K562 (cell line): ENCODE measurements around the gene CFD. TPM values are rescaled to one million over a fixed set of nuclear protein-coding genes. Genes with fewer than 3 reads are reported as not detected.

Experiments used
- CHAMP1 ChIP-seq: fragments of 450-650 bp; IDR thresholded peaks from 2 replicates; pipeline ENCODE4 v1.6.1; 2016; ENCODE audit warnings: mild to moderate bottlenecking
- DACH1 ChIP-seq: fragments of 450-650 bp; IDR thresholded peaks from 2 replicates; pipeline ENCODE4 v1.6.1; 2018; ENCODE audit not compliant: partially characterized antibody
- DNMT1 ChIP-seq: fragments of 450-650 bp; IDR thresholded peaks from 2 replicates; pipeline ENCODE4 v1.6.1; 2016; ENCODE audit warnings: antibody characterized with exemption, mild to moderate bottlenecking
- HIVEP1 ChIP-seq: fragments of 250-450 bp; sonication (Bioruptor Pico); IDR thresholded peaks from 2 replicates; pipeline ENCODE4 v1.4.0; 2020; ENCODE audit warnings: mild to moderate bottlenecking
- HMG20A ChIP-seq: fragments of 450-650 bp; formaldehyde crosslinking; conservative IDR thresholded peaks from 2 replicates; pipeline ENCODE4 v1.4.0; 2020; ENCODE audit warnings: mild to moderate bottlenecking, mixed read lengths
- HNRNPK ChIP-seq: fragments of 200-400 bp; formaldehyde crosslinking; IDR thresholded peaks from one replicate; pipeline ENCODE4 v1.6.1; 2018; ENCODE audit warnings: mild to moderate bottlenecking, low read depth, low read length; ENCODE audit not compliant: poor library complexity, severe bottlenecking
- MCM2 ChIP-seq: fragments of 450-650 bp; IDR thresholded peaks from 2 replicates; pipeline ENCODE4 v1.6.1; 2017; ENCODE audit warnings: low read depth, mild to moderate bottlenecking
- NCOR1 ChIP-seq: fragments of 450-650 bp; IDR thresholded peaks from 2 replicates; pipeline ENCODE4 v1.6.1; 2016; ENCODE audit warnings: mild to moderate bottlenecking, moderate library complexity
- PRPF4 ChIP-seq: fragments of 200-400 bp; formaldehyde crosslinking; IDR thresholded peaks from one replicate; pipeline ENCODE4 v1.6.1; 2017; ENCODE audit warnings: low read length, low read depth, mild to moderate bottlenecking; ENCODE audit not compliant: insufficient read depth, poor library complexity, severe bottlenecking
- RBBP5 ChIP-seq: fragments of 200-600 bp; sonication (generic); IDR thresholded peaks from 2 replicates; pipeline ENCODE4 v1.6.1; 2012; ENCODE audit warnings: borderline replicate concordance, mild to moderate bottlenecking, low read length, control low read depth, inconsistent platforms; ENCODE audit not compliant: insufficient read depth, poor library complexity, severe bottlenecking
- SMARCA5 ChIP-seq: fragments of 450-650 bp; IDR thresholded peaks from 2 replicates; pipeline ENCODE4 v1.6.1; 2016
- SOX6 ChIP-seq: fragments of 450-650 bp; IDR thresholded peaks from 2 replicates; pipeline ENCODE4 v1.6.1; 2014; ENCODE audit warnings: mild to moderate bottlenecking
- SRF ChIP-seq, 2 experiments: fragments of 250-450, 450-650 bp in 1 of 2; sonication (Bioruptor Pico) in 1 of 2; sonication (generic) in 1 of 2; formaldehyde crosslinking; IDR thresholded peaks; 2 replicates each; pipeline versions ENCODE4 v1.5.0 to v1.5.1; 2020 to 2022; ENCODE audit warnings: mild to moderate bottlenecking in 1 of 2, missing genetic modification reagents in 1 of 2
- TCF15 ChIP-seq: fragments of 250-450 bp; sonication (Bioruptor Pico); IDR thresholded peaks from 2 replicates; pipeline ENCODE4 v1.8.0; 2022; ENCODE audit warnings: moderate library complexity, mild to moderate bottlenecking, inconsistent platforms
- TCFL5 ChIP-seq: fragments of 250-450 bp; sonication (Bioruptor Pico); conservative IDR thresholded peaks from 2 replicates; pipeline ENCODE4 v1.6.1; 2021; ENCODE audit warnings: mild to moderate bottlenecking, moderate library complexity, matching md5 sums
- ZBTB8A ChIP-seq: fragments of 450-650 bp; IDR thresholded peaks from 2 replicates; pipeline ENCODE4 v1.6.1; 2018; ENCODE audit warnings: mild to moderate bottlenecking, moderate library complexity; ENCODE audit not compliant: partially characterized antibody
- ZNF232 ChIP-seq: sonication (generic); formaldehyde crosslinking; IDR thresholded peaks from 2 replicates; pipeline ENCODE4 v1.8.0; 2022; ENCODE audit warnings: mild to moderate bottlenecking, missing genetic modification reagents
- ZNF3 ChIP-seq: fragments of 250-450 bp; sonication (Bioruptor Pico); IDR thresholded peaks from 2 replicates; pipeline ENCODE4 v1.5.0; 2021; ENCODE audit warnings: mild to moderate bottlenecking, moderate library complexity
- ZNF41 ChIP-seq: fragments of 250-450 bp; sonication (Bioruptor Pico); conservative IDR thresholded peaks from 2 replicates; pipeline ENCODE4 v1.4.0; 2020; ENCODE audit warnings: mild to moderate bottlenecking
- ZNF436 ChIP-seq: fragments of 250-450, 450-650 bp; sonication (Bioruptor Pico); formaldehyde crosslinking; IDR thresholded peaks from 2 replicates; pipeline ENCODE4 v1.7.0; 2020; ENCODE audit warnings: mild to moderate bottlenecking
- ZNF583 ChIP-seq: fragments of 250-450 bp; sonication (Bioruptor Pico); IDR thresholded peaks from 2 replicates; pipeline ENCODE4 v1.4.0; 2020
- ZNF592 ChIP-seq: fragments of 450-650 bp; IDR thresholded peaks from 2 replicates; pipeline ENCODE4 v1.6.1; 2017; ENCODE audit warnings: antibody characterized with exemption, mild to moderate bottlenecking
- ZNF707 ChIP-seq: fragments of 250-450 bp; sonication (Bioruptor Pico); conservative IDR thresholded peaks from 2 replicates; pipeline ENCODE4 v1.8.0; 2022; ENCODE audit warnings: inconsistent platforms, mild to moderate bottlenecking, moderate library complexity
- ZNF77 ChIP-seq: fragments of 250-450 bp; sonication (Bioruptor Pico); IDR thresholded peaks from 2 replicates; pipeline ENCODE4 v1.5.0; 2020
- polyA plus RNA-seq, 8 experiments: library from polyadenylated mRNA; depleted of rRNA in 4 of 8; stranded (reverse) in 5 of 8; unstranded in 3 of 8; fragments of >200 nt; fragmentation: Nextera tagmentation in 2 of 8; fragmentation: Illumina TruSeq in 1 of 8; extraction: Ambion mirVana in 2 of 8; extraction: Trizol in 1 of 8; gene quantifications; 2 replicates each; pipeline versions ENCODE4 v1.2.1 to v1.2.3, GENCODE V29; 2011 to 2014; ENCODE audit warnings: inconsistent platforms in 1 of 8, missing spikeins in 1 of 8
- total RNA-seq, 7 experiments: library from RNA; depleted of rRNA in 6 of 7; stranded (reverse); fragments of >200 nt in 6 of 7; fragmentation: Illumina TruSeq in 2 of 7; extraction: Trizol in 2 of 7; gene quantifications; 2 replicates each; pipeline versions ENCODE4 v1.2.1 to v1.2.3, GENCODE V29; 2011 to 2021; ENCODE audit warnings: low replicate concordance in 1 of 7

The CFD gene
- total and polyA plus RNA-seq, 9 of the 15 experiments (the other 6 are each of a cell fraction or from before 2014, with no cell fraction given), result 0.52 to 59.4 (median 7.6) TPM

GRCh38 chr19:907183-907853 lies 47.9 kb downstream of the CFD start (continued):
- TF ChIP-seq ZNF583 (CRISPR knock-in tag), result 0 out of 2 replicates have a peak, but pooled peaks have one; percentile 48
- TF ChIP-seq DNMT1, result no peak
- no peak for TF ChIP-seq HNRNPK
- peak; percentile 87 for TF ChIP-seq SOX6
- no peak; the same call in 1 of the 2 replicates for TF ChIP-seq ZNF232 (CRISPR knock-in tag)
- peak; percentile 85 for TF ChIP-seq ZNF592
- no peak for TF ChIP-seq TCFL5 (CRISPR knock-in tag)
- TF ChIP-seq ZNF436 (CRISPR knock-in tag), result no peak
- TF ChIP-seq ZNF77 (CRISPR knock-in tag), result no peak
- no peak for TF ChIP-seq RBBP5
- TF ChIP-seq DACH1, result peak; percentile 89
- TF ChIP-seq ZNF707 (CRISPR knock-in tag), result no peak
- no peak for TF ChIP-seq PRPF4
- no peak for TF ChIP-seq ZNF3 (CRISPR knock-in tag)
- TF ChIP-seq SMARCA5, result peak; percentile 87; the same call in 1 of the 2 replicates
- TF ChIP-seq NCOR1, result peak; percentile 96
- 0 out of 2 replicates have a peak, but pooled peaks have one; percentile 16 for TF ChIP-seq ZNF41 (CRISPR knock-in tag)
- TF ChIP-seq MCM2, result no peak
- peak in 1 of 2 experiments; percentile 89; a peak in 1 of 4 replicates for TF ChIP-seq SRF (CRISPR knock-in tag; IDR thresholded peaks at IDR 0.05)
- no peak for TF ChIP-seq CHAMP1
- TF ChIP-seq HIVEP1 (CRISPR knock-in tag), result peak; percentile 92
- TF ChIP-seq TCF15 (CRISPR knock-in tag), result no peak
- no peak for TF ChIP-seq ZBTB8A
- no peak for TF ChIP-seq HMG20A (CRISPR knock-in tag)
